ENCODE data around the gene PROKR2.

PROKR2 gene

GRCh38 chr20:5331340-5331739 lies 14.6 kb upstream of the PROKR2 start:
- TF ChIP-seq CTCF (IDR thresholded peaks at IDR 0.05; ENCODE audit: low read depth, low read length) = no peak
- no peaks in the 10 kb centered on the region for H3K36me3 ChIP-seq
- no peaks in the 10 kb centered on the region for H3K27me3 ChIP-seq
- no peak for DNase-seq
- no peak overlapping the region for H3K4me3 ChIP-seq (ENCODE audit: low read depth, low read length)
- no peaks in the 10 kb centered on the region for H3K9me3 ChIP-seq
- no peaks in the 10 kb centered on the region for H3K4me1 ChIP-seq

GRCh38 chr20:5328268-5328667 lies 11.5 kb upstream of the PROKR2 start:
- Histone ChIP-seq H3K4me1 (no peaks in the 10 kb centered on the region), H3K9me3 (no peaks in the 10 kb centered on the region), H3K36me3 (no peaks in the 10 kb centered on the region), H3K4me3 (ENCODE audit: low read depth, low read length) (no peak overlapping the region), H3K27me3 (no peaks in the 10 kb centered on the region)
- no peak for TF ChIP-seq CTCF (IDR thresholded peaks at IDR 0.05; ENCODE audit: low read depth, low read length)
- no peak for DNase-seq

GRCh38 chr20:5327356-5327755 lies 10.6 kb upstream of the PROKR2 start:
- H3K36me3 ChIP-seq = no peaks in the 10 kb centered on the region
- no peak for TF ChIP-seq CTCF (IDR thresholded peaks at IDR 0.05; ENCODE audit: low read depth, low read length)

GRCh38 chr20:5315807-5316187 lies 957 bp downstream of the PROKR2 start:
- Histone ChIP-seq H3K4me1 (no peaks in the 10 kb centered on the region), H3K4me3 (ENCODE audit: low read depth, low read length) (no peak overlapping the region), H3K9me3 (no peaks in the 10 kb centered on the region), H3K27me3 (peaks cover 42% of the 10 kb centered on the region), H3K36me3 (no peaks in the 10 kb centered on the region)
- TF ChIP-seq CTCF (IDR thresholded peaks at IDR 0.05; ENCODE audit: low read depth, low read length) = no peak
- DNase-seq = no peak

More at GRCh38 chr20:5327356-5327755, 10.6 kb upstream of the PROKR2 start:
- no peaks in the 10 kb centered on the region for H3K9me3 ChIP-seq
- DNase-seq = no peak
- no peak overlapping the region for H3K4me3 ChIP-seq (ENCODE audit: low read depth, low read length)
- H3K4me1 ChIP-seq = no peaks in the 10 kb centered on the region
- H3K27me3 ChIP-seq = no peaks in the 10 kb centered on the region

GRCh38 chr20:5313916-5314315 lies 2.8 kb downstream of the PROKR2 start:
- Histone ChIP-seq H3K4me1 (no peaks in the 10 kb centered on the region), H3K9me3 (no peaks in the 10 kb centered on the region), H3K27me3 (peaks cover 42% of the 10 kb centered on the region), H3K36me3 (no peaks in the 10 kb centered on the region), H3K4me3 (ENCODE audit: low read depth, low read length) (no peak overlapping the region)
- TF ChIP-seq CTCF (IDR thresholded peaks at IDR 0.05; ENCODE audit: low read depth, low read length) = no peak
- DNase-seq = no peak

GRCh38 chr20:5312518-5312917 lies 4.2 kb downstream of the PROKR2 start:
- Histone ChIP-seq H3K36me3 (no peaks in the 10 kb centered on the region), H3K4me1 (no peaks in the 10 kb centered on the region), H3K9me3 (no peaks in the 10 kb centered on the region), H3K4me3 (ENCODE audit: low read depth, low read length) (no peak overlapping the region), H3K27me3 (peaks cover 29% of the 10 kb centered on the region)
- DNase-seq = no peak
- no peak for TF ChIP-seq CTCF (IDR thresholded peaks at IDR 0.05; ENCODE audit: low read depth, low read length)

Measured in BE2C (cell line).